GM19023 (cell line): ENCODE results near the gene INTS4.
"Not testable (repeated sequence)": the region's sequence is repeated elsewhere in the genome, so short reads cannot be mapped to it uniquely, and the experiment has no call there.

Source experiments
- ATAC-seq: cut with Tn5 transposase; IDR thresholded peaks from one replicate; pipeline ENCODE4 v1.9.1; 2021; ENCODE audit warnings: mild to moderate bottlenecking, moderate library complexity; ENCODE audit not compliant: unreplicated experiment

Gene INTS4

DNA sequence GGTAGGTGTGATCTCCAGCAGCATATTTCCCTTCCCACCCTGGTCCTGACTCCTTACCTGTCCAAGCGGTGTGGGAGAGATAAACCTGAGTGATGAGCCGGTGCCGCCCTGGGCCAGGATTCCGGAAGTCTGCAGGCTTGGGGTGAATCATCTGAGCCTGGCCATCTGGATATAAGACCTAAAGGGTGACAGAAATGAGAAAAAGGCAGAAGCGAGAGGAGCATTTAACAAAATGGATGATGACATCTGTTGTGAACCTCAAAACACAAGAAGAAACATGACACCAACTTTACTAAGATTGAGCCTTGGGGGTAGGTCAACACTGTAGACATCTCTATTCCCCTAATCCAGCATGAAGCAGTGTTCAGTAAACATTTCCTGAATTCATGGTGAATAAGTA, 110.7 kb downstream of the INTS4 start:
- ATAC-seq, result no peak

DNA sequence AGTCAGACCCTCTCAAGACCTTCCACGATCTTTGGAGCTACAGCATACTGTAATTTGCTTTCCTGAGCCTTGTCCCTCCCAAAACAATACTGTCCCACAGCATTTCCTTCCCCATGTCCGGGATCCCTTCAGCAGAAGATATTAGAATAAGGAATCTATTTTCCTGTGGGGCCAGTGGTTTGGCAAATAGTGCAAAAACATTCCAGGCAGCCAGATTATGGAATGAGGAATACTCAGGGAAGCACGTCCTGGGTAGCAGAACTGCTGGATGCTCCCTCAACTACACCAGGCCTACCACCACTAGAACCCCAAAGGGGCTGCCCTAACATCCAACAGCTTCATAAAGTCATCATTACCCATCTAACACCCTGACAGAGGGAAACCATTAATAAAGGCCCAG, 112.1 kb downstream of the INTS4 start:
- no peak for ATAC-seq

DNA sequence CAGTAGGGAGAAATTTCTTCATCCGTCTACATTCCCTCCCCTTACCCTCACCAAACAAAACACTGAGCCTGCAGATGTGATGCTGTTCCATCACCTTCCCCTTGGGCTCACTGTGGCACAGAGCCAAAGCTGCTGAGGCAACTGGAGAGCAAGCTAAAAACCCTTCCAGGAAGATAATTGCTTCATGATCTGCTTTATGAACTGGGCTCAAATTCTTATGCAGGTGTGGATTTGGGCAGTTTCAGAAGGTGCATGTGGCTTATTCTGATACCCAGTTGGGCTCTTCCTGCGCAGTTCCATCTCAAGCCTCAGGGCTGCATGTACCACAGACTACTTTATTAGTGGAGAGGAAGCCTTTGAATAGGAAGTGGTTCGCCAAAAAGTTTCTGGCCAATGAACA, 115.2 kb downstream of the INTS4 start:
- no peak for ATAC-seq

DNA sequence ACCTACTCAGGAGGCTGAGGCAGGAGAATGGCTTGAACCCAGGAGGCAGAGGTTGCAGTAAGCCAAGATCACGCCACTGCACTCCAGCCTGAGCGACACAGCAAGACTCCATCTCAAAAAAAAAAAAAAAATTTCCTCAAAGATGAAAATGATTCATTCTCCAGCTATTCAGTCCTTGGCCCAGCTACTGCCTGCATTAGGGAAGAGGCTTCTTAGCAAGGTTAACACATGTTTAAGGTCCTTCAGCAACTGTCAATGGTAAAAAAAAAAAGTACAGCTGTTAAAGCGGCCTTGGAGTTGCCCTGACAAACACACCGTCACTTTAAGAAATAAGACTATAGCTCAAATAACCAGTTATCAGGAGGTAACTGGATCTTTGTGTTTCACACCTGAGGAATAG, 116.2 kb downstream of the INTS4 start:
- not testable (repeated sequence) for ATAC-seq

DNA sequence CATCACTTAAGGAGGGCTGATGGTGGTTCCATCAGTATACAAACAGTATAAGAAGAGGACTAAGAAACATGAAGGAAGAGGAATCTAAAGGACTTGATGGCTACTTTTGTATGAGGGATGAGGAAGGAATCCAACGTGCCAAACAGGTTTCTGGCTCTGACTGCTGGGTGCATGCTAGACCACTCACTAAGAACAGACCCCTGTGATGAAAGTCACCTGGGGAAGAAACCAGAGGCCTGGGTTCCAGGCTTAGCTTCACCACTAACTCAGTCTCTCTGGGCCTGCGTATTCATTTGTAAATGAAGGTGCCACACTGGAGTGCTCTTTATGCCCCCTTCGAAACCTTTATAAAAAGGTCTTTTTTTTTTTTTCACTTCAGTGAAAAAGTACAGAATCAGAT, 118.4 kb downstream of the INTS4 start:
- no peak for ATAC-seq

DNA sequence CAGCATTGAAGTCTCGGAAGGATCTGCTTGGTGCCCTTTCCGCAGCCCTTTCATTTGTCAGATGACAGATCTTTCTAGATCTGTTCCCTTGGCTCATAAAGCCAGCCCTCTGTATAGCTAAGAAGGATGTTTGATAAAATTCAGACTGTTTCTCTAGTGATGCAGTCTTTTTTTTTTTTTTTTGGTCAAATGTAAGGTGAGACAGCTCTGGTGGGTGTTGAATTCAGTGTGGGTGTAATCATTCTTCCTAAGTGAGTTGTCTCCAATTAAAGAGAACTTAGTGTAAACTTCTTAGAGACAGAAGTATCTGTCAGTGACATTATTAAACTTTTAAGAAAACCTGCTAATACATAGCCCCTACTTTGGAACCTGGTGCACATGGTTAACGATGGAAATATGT, 120.3 kb downstream of the INTS4 start:
- ATAC-seq, result no peak

DNA sequence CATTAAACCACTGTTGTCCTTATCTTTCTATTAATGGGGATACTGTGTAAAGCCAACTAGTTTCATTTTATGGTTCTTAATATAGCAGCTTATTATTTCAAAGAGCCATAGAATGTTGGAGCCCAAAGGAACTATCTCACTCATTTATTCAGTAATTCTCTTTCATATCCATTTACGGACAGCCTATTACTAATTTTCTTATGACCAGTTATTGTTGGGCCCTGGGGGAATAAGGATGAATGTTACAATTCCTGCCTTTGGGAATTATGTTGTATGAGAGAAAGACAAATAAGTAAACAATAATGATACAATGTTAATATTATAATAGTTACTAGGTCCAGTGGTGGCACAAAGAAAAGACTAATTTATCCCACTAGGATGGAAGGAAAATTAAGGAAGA, 121.1 kb downstream of the INTS4 start:
- no peak for ATAC-seq

DNA sequence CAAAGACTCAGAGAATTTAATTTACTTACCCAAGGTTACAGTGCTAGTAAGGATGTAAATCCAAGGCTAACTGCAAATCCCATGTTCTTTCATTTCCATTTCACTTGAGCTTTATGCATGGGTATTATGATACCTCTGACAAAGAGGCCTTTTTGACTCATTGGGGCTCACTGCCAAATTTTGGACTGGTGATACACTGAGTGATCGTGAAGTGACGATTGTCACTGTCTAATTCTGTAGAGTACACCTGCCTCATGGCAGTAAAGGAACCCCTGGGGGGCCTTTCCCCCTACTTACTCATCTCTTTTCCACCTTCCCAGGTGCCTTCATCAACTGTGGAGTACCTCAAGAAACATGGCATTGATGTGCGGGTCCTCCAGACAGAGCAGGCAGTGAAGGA, 122.6 kb downstream of the INTS4 start:
- no peak for ATAC-seq

DNA sequence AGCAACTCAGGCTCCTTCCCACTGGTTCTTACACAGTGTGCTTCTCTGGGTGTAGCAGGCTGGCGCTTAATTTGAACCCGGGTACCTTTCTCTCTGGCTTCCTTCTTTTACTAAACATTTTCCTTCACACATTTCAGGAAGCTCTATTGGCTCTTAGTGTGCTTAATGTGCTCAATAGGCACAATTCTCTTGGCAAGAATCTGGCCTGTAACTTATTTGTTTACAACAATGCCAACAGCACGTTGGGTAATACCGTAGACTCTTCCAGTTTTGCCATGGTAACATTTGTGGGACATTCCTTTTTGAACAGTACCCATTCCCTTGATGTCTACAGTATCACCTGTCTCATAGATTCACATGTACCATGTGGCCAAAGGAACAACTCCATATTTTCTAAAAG, 125.7 kb downstream of the INTS4 start:
- no peak for ATAC-seq

DNA sequence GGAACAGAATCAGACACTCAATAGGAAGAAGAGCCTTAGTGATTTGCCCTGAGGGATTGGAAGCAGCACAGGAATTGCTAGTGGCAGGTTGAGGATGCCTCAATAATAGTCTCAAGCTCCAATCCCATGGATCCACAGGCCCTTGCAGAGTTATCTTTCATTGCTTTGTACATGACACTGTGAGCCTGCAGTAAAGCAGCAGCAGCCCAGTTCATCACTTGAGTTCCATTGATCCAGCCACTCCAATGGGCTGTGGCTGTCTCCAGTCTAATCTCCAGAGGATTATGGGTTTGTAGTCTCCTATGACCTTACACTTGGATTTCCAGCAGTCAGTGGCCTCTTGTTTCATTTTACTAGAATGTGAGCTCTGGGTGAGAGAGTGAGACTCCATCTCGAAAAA, 128.1 kb downstream of the INTS4 start:
- no peak for ATAC-seq

DNA sequence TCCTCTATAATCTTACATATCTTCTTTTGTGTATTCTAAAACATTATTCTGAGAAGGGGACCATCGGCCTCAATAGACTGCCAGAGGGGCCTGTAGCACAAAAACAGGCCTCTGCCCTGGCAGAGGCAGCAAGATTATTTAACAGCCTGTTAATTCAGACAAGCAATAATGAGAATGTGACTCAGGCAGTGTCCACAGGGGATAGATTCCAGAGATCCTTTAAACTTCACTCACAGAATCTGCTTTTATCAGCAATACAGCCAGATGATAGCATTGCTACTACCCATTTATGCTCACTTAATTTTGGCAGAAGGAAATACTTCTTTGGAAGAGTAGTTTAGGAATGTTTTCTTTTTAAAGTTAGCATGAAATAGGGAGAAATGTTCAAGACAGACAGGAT, 128.7 kb downstream of the INTS4 start:
- no peak for ATAC-seq

DNA sequence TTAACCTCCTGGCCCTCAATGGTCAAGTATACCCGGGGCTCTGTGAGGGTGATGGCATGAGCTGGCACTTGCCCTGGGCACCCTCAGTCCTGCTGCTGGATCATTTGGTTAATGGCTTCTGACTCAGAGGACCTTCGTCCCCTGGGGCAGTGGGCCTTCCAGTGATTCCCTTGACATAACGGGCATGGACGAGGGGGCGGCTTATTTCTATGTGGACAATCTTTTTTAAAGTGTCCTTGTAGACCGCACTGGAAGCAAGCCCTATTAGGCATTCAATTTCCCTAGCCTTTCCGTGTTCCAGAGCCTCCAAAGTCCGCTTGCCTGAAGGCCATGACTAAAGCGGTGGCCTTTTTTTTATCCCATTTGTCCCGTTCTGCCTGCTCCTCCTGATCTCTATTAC, 133.0 kb downstream of the INTS4 start:
- not testable (repeated sequence) for ATAC-seq

DNA sequence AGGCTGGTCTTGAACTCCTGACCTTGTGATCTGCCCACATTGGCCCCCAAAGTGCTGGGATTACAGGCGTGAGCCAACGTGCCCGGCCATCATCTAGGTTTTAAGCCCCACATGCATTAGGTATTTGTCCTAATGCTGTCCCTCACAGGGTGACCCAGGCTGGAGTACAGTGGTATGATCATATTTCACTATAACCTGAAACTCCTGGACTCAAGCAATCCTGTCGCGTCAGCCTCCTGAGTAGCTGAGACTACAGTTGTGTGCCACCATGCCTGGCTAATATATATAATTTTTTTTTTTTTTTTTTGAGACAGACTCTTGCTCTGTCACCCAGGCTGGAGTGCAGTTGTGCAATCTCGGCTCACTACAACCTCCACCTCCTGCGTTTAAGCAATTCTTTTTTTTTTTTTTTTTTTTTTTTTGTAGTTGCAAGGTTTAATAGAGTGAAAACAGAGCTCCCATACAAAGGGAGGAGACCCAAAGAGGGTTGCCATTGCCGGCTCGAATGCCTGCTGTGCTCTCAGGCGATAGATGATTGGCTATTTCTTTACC, 136.5 kb downstream of the INTS4 start:
- not testable (repeated sequence) for ATAC-seq

DNA sequence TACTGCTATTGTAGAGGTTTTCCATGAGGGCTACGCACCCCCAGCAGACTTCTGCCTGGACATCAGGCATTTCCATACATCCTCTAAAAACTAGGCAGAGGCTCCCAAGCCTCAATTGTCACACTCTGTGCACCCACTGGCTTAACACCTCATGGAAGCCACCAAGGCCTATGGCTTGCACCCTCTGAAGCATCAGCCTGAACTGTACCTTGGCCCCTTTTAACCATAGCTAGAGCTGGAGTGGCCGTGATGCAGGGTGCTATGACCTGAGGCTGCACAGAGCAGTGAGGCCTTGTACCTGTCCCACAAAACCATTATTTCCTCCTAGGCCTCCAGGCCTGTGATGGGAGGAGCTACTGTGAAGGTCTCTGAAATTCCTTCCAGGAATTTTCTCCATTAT, 139.6 kb downstream of the INTS4 start:
- no peak for ATAC-seq

DNA sequence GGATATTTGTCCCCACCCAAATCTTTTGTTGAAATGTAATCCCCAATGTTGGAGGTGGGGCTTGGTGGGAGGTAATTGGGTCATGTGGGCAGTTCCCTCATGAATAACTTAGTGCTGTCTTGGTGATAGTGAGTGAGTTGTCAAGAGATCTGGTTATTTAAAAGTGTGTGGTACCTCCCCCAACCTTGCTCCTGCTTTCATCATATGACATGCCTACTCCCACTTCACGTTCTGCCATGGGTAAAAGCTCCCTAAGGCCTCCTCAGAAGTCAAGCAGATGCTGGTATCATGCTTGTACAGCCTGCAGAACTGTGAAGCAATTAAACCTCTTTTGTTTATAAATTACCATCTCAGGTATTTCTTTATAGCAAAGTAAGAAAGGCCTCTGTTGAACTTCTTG, 143.0 kb downstream of the INTS4 start:
- ATAC-seq, result no peak

DNA sequence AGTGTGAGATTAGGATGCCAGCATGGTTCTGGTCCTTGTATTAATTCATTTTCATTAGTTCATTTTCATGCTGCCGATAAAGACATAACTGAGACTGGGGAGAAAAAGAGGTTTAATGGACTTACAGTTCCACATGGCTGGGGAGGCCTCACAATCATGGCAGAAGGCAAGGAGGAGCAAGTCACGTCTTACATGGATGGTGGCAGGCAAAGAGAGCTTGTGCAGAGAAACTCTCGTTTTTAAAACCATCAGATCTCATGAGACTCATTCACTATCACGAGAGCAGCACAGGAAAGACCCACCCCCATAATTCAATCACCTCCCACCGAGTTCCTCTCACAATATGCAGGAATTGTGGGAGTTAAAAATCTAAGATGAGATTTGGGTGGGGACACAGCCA, 150.8 kb downstream of the INTS4 start:
- ATAC-seq, result not testable (repeated sequence)

DNA sequence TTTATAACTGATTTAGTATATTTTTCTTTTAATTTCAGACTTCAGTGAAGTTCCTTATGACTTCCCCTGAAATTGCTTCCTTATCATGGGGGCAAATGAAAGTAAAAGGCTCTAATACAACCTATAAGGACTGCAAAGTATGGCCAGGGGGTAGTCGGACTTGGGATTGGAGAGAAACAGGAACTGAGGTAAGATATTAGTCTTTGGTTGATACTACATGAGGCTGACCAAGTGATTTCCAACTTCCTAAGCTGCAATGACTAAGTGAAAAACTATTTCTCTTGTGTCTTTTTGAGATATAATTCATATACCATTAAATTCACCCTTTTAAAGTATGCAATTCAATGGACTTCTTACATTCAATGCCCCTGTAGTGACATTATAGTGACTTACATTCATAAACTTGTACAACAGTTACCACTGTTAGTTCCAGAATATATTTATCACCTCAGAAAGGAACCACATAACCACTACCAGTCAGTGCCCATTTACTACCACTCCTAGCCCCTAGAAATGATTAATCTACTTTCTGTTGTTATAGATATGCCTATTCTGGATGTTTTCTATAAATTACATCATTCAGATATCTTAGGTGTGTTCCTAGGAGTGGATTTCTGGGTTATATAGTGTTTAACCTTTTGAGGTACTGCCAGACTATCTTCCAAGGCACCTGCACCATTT, 151.9 kb downstream of the INTS4 start:
- no peak for ATAC-seq

DNA sequence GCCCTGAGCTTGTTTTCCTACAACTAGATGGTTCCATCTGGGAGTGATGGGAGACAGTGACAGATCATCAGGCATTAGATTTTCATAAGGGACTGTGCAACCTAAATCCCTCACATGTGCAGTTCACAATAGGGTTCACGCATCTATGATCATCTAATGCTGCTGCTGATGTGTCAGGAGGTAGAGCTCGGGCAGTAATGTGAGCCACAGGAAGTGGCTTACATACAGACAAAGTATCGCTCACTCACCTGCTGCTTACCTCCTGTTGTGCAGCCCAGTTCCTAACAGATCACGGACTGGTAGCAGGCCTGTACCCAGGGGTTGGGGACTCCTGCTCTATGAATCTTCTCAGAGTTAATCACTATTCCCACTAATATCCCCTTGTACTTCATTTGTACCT, 161.2 kb downstream of the INTS4 start:
- ATAC-seq, result no peak

DNA sequence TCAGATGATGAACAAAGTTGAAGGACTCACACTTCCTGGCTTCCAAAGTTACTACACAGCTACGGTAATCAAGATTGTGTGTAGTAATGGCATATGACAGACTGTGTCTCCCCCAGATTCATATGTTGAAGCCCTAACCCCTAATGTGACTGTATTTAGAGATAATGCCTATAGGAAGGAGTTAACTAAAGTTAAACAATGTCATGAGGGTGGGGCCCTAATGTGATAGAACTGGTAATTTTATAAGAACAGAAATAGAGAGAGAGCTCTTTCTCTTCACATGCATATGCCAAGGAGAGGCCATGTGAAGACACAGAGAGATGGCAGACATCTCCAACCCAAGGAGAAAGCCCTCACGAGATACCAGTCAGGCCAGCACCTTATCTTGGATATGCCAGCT, 165.5 kb downstream of the INTS4 start:
- ATAC-seq, result no peak
